ENCODE data around the gene NPIPB2. TPM values are rescaled to one million over a fixed set of nuclear protein-coding genes. Genes with fewer than 3 reads are reported as not detected.

Gene NPIPB2
- total and polyA plus RNA-seq, 2 of the 13 experiments (the other 11 are each of a cell fraction or from before 2014, with no cell fraction given): 1.8 to 4.1 TPM

- TF ChIP-seq TOE1 (CRISPR knock-in tag; IDR thresholded peaks at IDR 0.05) (no peak; the same call in 1 of the 2 replicates), MAFK (conservative IDR thresholded peaks at IDR 0.05 in 1 of 2, IDR thresholded peaks at IDR 0.05 in 1 of 2; ENCODE audit: low read length in 2 of 2) (no peak), FLYWCH1 (CRISPR knock-in tag; IDR thresholded peaks at IDR 0.05) (no peak), ZSCAN31 (CRISPR knock-in tag; IDR thresholded peaks at IDR 0.05; ENCODE audit: low read depth) (peak; percentile 97), NR2C2 (CRISPR knock-in tag; IDR thresholded peaks at IDR 0.05; ENCODE audit: borderline replicate concordance) (peak; percentile 99), MATR3 (CRISPR knock-in tag; IDR thresholded peaks at IDR 0.05) (no peak), ZNF24 (IDR thresholded peaks at IDR 0.05) (0 out of 2 replicates have a peak, but pooled peaks have one; percentile 8), RFXANK (CRISPR knock-in tag; IDR thresholded peaks at IDR 0.05) (peak; percentile 92), POLR2G (IDR thresholded peaks at IDR 0.05; ENCODE audit: low read depth, low read length) (peak; percentile 99), ZNF282 (IDR thresholded peaks at IDR 0.05; ENCODE audit: partially characterized antibody) (no peak), ZNF660 (CRISPR knock-in tag; IDR thresholded peaks at IDR 0.05; ENCODE audit: borderline replicate concordance, low read depth) (0 out of 2 replicates have a peak, but pooled peaks have one; percentile 27), ZNF562 (CRISPR knock-in tag; IDR thresholded peaks at IDR 0.05; ENCODE audit: borderline replicate concordance) (no peak), ZNF883 (CRISPR knock-in tag; IDR thresholded peaks at IDR 0.05; ENCODE audit: not compliant biosample characterization) (peak; percentile 73), ZNF260 (CRISPR knock-in tag; IDR thresholded peaks at IDR 0.05; ENCODE audit: borderline replicate concordance, low read depth) (peak; percentile 77), ZNF879 (CRISPR knock-in tag; IDR thresholded peaks at IDR 0.05) (peak; percentile 33; the same call in 1 of the 2 replicates), ZNF207 (IDR thresholded peaks at IDR 0.05; ENCODE audit: borderline replicate concordance) (no peak), ZNF747 (CRISPR knock-in tag; IDR thresholded peaks at IDR 0.05; ENCODE audit: borderline replicate concordance) (peak; percentile 94), ARNT (IDR thresholded peaks at IDR 0.05) (no peak), CREB3 (CRISPR knock-in tag; IDR thresholded peaks at IDR 0.05) (no peak), ZNF354B (CRISPR knock-in tag; IDR thresholded peaks at IDR 0.05) (peak; percentile 87; the same call in 1 of the 2 replicates), XBP1 (CRISPR knock-in tag; IDR thresholded peaks at IDR 0.05) (0 out of 2 replicates have a peak, but pooled peaks have one; percentile 32), ZNF672 (CRISPR knock-in tag; IDR thresholded peaks at IDR 0.05) (no peak), ATRX (CRISPR knock-in tag; IDR thresholded peaks at IDR 0.05; ENCODE audit: borderline replicate concordance) (no peak)
- TF ChIP-seq, protein P1, sequence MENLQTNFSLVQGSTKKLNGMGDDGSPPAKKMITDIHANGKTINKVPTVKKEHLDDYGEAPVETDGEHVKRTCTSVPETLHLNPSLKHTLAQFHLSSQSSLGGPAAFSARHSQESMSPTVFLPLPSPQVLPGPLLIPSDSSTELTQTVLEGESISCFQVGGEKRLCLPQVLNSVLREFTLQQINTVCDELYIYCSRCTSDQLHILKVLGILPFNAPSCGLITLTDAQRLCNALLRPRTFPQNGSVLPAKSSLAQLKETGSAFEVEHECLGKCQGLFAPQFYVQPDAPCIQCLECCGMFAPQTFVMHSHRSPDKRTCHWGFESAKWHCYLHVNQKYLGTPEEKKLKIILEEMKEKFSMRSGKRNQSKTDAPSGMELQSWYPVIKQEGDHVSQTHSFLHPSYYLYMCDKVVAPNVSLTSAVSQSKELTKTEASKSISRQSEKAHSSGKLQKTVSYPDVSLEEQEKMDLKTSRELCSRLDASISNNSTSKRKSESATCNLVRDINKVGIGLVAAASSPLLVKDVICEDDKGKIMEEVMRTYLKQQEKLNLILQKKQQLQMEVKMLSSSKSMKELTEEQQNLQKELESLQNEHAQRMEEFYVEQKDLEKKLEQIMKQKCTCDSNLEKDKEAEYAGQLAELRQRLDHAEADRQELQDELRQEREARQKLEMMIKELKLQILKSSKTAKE (CRISPR knock-in tag; IDR thresholded peaks at IDR 0.05; ENCODE audit: borderline replicate concordance): peak; percentile 89
- TF ChIP-seq, protein P2, sequence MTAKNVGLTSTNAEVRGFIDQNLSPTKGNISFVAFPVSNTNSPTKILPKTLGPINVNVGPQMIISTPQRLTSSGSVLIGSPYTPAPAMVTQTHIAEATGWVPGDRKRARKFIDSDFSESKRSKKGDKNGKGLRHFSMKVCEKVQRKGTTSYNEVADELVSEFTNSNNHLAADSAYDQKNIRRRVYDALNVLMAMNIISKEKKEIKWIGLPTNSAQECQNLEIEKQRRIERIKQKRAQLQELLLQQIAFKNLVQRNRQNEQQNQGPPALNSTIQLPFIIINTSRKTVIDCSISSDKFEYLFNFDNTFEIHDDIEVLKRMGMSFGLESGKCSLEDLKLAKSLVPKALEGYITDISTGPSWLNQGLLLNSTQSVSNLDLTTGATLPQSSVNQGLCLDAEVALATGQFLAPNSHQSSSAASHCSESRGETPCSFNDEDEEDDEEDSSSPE (CRISPR knock-in tag; IDR thresholded peaks at IDR 0.05): peak; percentile 89
Measured at GRCh38 chr16:11915644-11916523, 26.0 kb downstream of the NPIPB2 start, which contains the start of gene GSPT1 (continued).
